Naive thymus-derived CD8-positive, alpha-beta T cell (primary cell): ENCODE measurements around the gene MAGI2. TPM values are rescaled to one million over a fixed set of nuclear protein-coding genes. Genes with fewer than 3 reads are reported as not detected.

Experiments
- ATAC-seq, 2 donors: fragments of 150-1000 bp; cut with Tn5 transposase in 1 of 2; sonication (Bioruptor Pico), chemical (Tn5 transposase) in 1 of 2; 1 replicate in 1 of 2; 2 replicates in 1 of 2; pipeline ENCODE4 v1.10.0; 2021; ENCODE audit warnings: mild to moderate bottlenecking in 2 of 2, moderate library complexity in 2 of 2
- POLR2A ChIA-PET: fragments of 350-600 bp; sonication (Branson Sonifier 250); formaldehyde crosslinking; loops from one replicate; lab custom pipeline; 2021; ENCODE audit warnings: antibody characterized with exemption; lab: Charles Lee
- DNase-seq, 10 donors: peaks; one replicate each; pipeline versions ENCODE4 v3.0.0 to v3.0.0-alpha.2; 2020 to 2022
- H3K27ac Mint-ChIP-seq, 10 donors: one replicate each; pipeline ENCODE4 v1.8.0; 2020 to 2022; ENCODE audit warnings: mild to moderate bottlenecking in 10 of 10, mixed read lengths in 10 of 10, moderate library complexity in 4 of 10, inconsistent platforms in 1 of 10
- H3K27me3 Mint-ChIP-seq, 5 donors: one replicate each; pipeline ENCODE4 v1.8.0; 2021 to 2022; ENCODE audit warnings: mixed read lengths in 5 of 5
- H3K36me3 Mint-ChIP-seq, 3 donors: one replicate each; pipeline ENCODE4 v1.8.0; 2020 to 2022; ENCODE audit warnings: mixed read lengths in 3 of 3, mild to moderate bottlenecking in 2 of 3, inconsistent platforms in 1 of 3
- H3K4me1 Mint-ChIP-seq, 4 donors: one replicate each; pipeline ENCODE4 v1.8.0; 2021 to 2022; ENCODE audit warnings: mixed read lengths in 4 of 4
- H3K4me3 Mint-ChIP-seq, 10 donors: one replicate each; pipeline ENCODE4 v1.8.0; 2020 to 2022; ENCODE audit warnings: mild to moderate bottlenecking in 10 of 10, mixed read lengths in 10 of 10, moderate library complexity in 6 of 10, inconsistent platforms in 1 of 10
- H3K9me3 Mint-ChIP-seq, 9 donors: one replicate each; pipeline ENCODE4 v1.8.0; 2020 to 2022; ENCODE audit warnings: mixed read lengths in 9 of 9, mild to moderate bottlenecking in 3 of 9, inconsistent platforms in 1 of 9, moderate library complexity in 1 of 9
- polyA plus RNA-seq, 3 donors: library from polyadenylated mRNA; unstranded; fragments of 300-500 nt; fragmentation: Illumina TruSeq; gene quantifications; one replicate each; pipeline ENCODE4 v1.2.3, GENCODE V29; 2021
- total RNA-seq, 8 experiments: library from RNA in 2 of 8; stranded (reverse) in 2 of 8; gene quantifications; one replicate each; pipeline ENCODE4 v1.2.3 and lab custom pipeline; 2021 to 2026

The MAGI2 gene
- total and polyA plus RNA-seq, 5 experiments from 2014 or later, result 0.02 to 0.65 (median 0.37) TPM; not detected in 1

DNA sequence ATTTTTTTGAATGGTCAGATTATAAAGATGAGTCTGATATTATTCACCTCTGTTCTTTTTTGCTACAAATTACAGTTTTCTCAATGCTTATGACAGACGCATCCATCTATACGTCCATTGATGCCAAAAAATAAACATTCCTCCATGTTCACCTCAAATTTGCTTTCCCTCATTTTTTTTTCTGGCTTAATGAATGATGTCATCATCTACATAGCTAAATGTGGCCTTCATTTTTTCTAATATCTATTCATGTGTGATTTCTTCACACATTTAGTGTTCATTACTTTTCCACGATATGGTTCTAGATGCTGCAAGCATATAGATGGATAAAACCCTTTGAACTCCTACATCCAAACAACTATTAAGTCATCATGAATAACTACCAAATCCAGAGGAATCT lies 163.1 kb downstream of the MAGI2 start:
- Mint-ChIP-seq H3K9me3 (no peaks in the 10 kb centered on the region), H3K27me3 (peaks cover 5 to 21% (median 8%) of the 10 kb centered on the region in 5 donors), H3K36me3 (no peaks in the 10 kb centered on the region), H3K4me3 (no peak overlapping the region), H3K4me1 (peaks cover 0 to 2% (median 0%) of the 10 kb centered on the region in 4 donors), H3K27ac (no peak overlapping the region)
- POLR2A ChIA-PET, result no interaction called here
- ATAC-seq (no peak), DNase-seq (no peak)

DNA sequence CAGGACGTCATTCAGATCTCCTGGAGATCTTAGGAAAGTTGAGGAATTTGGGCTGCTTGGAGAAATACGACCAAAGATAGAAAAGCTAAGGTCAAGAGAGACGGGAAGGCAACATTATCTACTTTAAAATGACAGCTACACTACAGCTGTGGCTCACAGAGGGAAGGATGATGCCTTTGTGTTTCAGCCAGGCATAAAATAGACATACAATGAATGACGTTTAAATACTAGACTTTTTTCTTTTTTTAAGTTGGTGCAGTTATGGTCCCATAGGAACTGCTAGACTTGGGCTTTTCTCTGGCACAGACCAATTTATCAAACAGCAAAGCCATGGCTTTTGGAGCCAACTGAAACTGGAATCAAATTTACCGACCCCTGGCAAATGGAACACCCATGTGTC lies 164.8 kb downstream of the MAGI2 start:
- H3K4me3 Mint-ChIP-seq, result no peak overlapping the region
- POLR2A ChIA-PET, result no interaction called here

DNA sequence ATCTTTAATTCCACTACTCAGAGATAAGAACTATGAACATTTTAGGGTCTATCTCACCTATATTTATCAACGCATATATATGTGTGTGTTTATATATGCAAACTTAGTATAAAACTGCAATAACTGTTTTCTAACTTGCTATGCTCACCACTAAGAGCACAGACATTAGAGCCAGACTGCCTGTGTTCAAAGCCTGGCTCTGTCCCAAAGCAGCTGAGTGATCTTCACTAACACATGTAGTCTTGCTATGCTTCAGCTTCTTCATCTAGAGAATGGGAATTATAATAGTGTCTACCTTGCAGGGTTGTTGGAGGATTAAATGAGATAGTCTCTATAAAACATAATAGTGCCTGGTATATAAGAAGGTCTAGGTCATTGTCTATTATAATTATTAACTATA lies 165.5 kb downstream of the MAGI2 start:
- peaks cover 3 to 17% (median 7%) of the 10 kb centered on the region in 5 donors for H3K27me3 Mint-ChIP-seq
- DNase-seq (no peak), ATAC-seq (no peak)
- H3K4me3 Mint-ChIP-seq, result no peak overlapping the region
- no peaks in the 10 kb centered on the region for H3K36me3 Mint-ChIP-seq
- H3K4me1 Mint-ChIP-seq, result peaks cover 0 to 1% (median 0%) of the 10 kb centered on the region in 4 donors
- no peak overlapping the region for H3K27ac Mint-ChIP-seq
- no peaks in the 10 kb centered on the region for H3K9me3 Mint-ChIP-seq
- POLR2A ChIA-PET, result no interaction called here

More for the DNA sequence above, 164.8 kb downstream of the MAGI2 start:
- DNase-seq, result no peak
- Mint-ChIP-seq H3K4me1 (peaks cover 0 to 2% (median 0%) of the 10 kb centered on the region in 4 donors), H3K27ac (no peak overlapping the region), H3K36me3 (no peaks in the 10 kb centered on the region), H3K27me3 (peaks cover 5 to 21% (median 8%) of the 10 kb centered on the region in 5 donors), H3K9me3 (no peaks in the 10 kb centered on the region)
- ATAC-seq, result no peak

DNA sequence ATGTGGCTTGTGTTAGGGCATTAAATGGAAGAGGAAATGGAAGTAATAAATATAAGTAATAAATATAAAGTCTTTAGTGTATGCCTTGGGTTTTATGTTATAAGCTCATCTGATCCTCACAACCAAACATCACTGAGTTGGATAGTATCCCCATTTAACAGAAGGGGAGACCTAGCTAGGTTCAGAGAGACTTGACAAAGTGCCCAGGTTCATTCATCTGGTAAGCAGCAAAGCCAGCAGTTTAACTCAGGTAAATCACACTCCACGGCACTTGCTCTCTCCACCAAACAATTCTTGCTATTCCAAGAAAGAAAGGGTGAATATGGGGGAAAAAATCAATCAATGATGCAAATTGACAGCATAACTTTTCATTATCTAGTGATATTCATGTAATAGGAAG lies 167.3 kb downstream of the MAGI2 start:
- no peaks in the 10 kb centered on the region for H3K4me1 Mint-ChIP-seq
- no peak overlapping the region for H3K4me3 Mint-ChIP-seq
- H3K36me3 Mint-ChIP-seq, result no peaks in the 10 kb centered on the region
- POLR2A ChIA-PET, result no interaction called here
- no peak for ATAC-seq
- no peak overlapping the region for H3K27ac Mint-ChIP-seq
- H3K9me3 Mint-ChIP-seq, result no peaks in the 10 kb centered on the region
- peaks cover 0 to 8% (median 2%) of the 10 kb centered on the region in 5 donors for H3K27me3 Mint-ChIP-seq
- no peak for DNase-seq

DNA sequence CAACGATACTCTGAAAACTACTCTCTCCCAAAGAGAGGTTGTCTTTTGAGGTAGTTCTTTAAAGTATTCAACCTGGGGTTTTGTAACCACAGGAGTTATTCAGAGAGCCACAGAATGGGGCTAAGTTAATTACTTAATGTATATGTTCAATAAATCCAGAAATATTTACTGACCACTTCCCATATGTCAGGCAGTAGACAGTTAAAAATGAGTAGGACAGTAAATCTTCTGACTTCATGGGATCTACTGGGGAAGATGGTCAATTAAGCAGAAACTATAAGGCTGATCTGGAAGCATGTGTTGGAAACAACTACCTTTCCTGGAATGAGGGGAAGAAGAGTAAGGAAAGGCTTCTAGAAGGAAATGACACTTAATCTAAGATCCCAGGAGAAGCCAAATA lies 167.7 kb downstream of the MAGI2 start:
- DNase-seq, result no peak
- no peak for ATAC-seq
- Mint-ChIP-seq H3K4me3 (no peak overlapping the region), H3K4me1 (no peaks in the 10 kb centered on the region), H3K9me3 (no peaks in the 10 kb centered on the region), H3K27me3 (peaks cover 0 to 9% (median 4%) of the 10 kb centered on the region in 5 donors), H3K36me3 (no peaks in the 10 kb centered on the region), H3K27ac (no peak overlapping the region)
- POLR2A ChIA-PET, result no interaction called here

DNA sequence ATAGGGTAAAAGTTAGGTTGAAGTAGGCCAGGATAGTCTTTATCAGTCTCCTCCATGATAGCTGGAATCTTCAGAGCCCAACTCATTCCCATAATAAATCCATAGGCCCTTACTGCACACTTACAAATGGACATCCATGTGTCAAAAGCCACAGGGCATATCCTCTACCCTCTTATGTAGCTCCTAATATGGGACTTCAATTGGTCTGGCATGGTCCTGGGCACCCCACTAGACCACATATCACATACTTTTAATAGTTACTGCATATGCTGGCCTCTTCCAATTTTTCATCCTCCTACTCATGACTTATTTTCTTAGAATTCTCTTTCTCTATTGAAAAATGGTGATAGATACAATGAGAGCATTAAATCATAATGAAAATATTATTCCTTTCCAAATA lies 169.3 kb downstream of the MAGI2 start:
- H3K27ac Mint-ChIP-seq, result no peak overlapping the region
- H3K27me3 Mint-ChIP-seq, result peaks cover 2 to 15% (median 6%) of the 10 kb centered on the region in 5 donors
- POLR2A ChIA-PET, result no interaction called here

DNA sequence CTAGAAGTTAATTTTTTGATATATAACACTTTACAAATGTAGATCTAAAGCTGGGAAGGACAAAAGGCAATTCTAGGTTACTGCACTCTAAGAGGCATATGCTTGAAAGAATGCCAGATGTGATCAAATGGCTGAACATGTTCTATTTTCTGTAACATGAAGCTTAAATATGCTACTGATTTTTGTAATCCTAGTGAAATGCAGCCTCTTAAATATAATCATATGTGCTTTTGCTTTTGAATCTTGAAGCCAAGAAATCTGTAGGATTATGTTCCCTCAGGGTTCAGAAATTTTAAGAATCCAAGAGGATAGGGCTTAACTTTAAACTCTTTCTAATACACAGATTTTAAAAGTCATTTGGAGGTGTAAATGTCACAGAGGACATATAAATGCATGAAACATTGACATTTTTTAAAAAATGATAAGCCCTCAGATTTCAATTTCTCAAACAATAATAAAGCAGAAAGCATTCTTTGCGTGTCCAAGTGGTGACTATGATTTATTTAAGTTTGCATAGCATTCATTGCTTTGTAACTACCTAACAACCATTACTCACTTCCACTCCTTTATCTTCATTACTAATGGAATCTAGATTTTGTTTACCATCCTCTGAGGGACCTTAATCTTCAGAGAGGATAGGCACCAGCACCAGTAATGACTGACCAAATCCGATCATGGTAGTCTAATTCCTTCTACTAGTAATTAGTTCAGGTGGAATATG lies 170.4 kb downstream of the MAGI2 start:
- POLR2A ChIA-PET, result no interaction called here
- H3K4me1 Mint-ChIP-seq, result no peaks in the 10 kb centered on the region
- DNase-seq, result no peak
- no peaks in the 10 kb centered on the region for H3K36me3 Mint-ChIP-seq
- no peaks in the 10 kb centered on the region for H3K9me3 Mint-ChIP-seq
- H3K27me3 Mint-ChIP-seq, result peaks cover 4 to 27% (median 9%) of the 10 kb centered on the region in 5 donors
- no peak overlapping the region for H3K27ac Mint-ChIP-seq
- H3K4me3 Mint-ChIP-seq, result no peak overlapping the region
- ATAC-seq, result no peak

More for the DNA sequence above, 169.3 kb downstream of the MAGI2 start:
- Mint-ChIP-seq H3K4me3 (no peak overlapping the region), H3K4me1 (no peaks in the 10 kb centered on the region), H3K9me3 (no peaks in the 10 kb centered on the region), H3K36me3 (no peaks in the 10 kb centered on the region)
- no peak for DNase-seq
- no peak for ATAC-seq

DNA sequence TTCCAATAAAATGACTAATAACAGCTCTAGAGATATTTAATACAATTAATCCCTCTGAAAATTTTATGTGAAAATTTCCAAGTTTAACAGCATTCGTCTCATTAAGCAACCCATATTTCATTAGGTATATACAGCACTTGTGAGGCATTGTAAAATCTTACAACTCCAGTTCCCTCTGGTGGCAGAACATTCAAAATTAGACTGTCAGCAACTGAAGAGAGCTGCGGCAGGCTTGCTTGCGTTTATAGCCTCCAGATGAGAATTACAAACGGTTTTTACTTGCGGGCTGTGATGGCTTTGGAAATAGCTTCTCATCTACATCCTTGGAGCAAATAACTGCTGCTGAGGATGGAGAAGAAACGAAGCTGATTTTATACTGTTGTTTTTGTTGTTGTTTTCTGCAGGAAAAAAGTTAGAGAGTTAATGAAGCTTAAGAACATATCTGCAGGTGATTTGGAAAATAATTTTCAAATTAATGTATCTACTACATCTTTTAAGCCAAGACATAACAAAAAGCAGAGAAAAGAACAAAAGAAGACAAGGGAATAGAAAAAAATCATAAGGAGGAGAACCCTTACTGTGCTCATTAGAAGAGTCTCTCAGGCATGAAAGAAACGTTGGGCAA lies 171.3 kb downstream of the MAGI2 start:
- Mint-ChIP-seq H3K4me1 (no peaks in the 10 kb centered on the region), H3K27me3 (peaks cover 4 to 27% (median 9%) of the 10 kb centered on the region in 5 donors), H3K4me3 (no peak overlapping the region), H3K27ac (no peak overlapping the region), H3K9me3 (no peaks in the 10 kb centered on the region), H3K36me3 (no peaks in the 10 kb centered on the region)
- POLR2A ChIA-PET, result no interaction called here
- no peak for DNase-seq
- no peak for ATAC-seq

DNA sequence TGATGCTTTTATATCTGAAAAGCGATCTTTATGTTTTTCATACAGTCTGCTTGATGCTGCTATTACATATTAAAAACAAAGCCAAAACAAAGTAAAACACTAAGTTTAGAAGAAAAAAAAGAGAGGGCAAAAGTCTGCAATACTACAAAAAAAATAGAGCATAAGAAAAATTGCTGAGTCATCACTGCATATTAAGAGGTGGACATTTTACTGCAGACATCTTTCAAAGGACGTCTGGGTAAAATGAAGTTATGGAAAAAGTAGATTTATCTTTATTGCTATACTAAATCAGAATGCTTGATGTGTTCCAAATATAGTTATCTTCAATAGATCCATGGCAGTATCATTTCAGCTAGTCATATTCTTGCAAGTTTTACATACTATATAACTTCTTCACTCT lies 172.0 kb downstream of the MAGI2 start:
- DNase-seq, result no peak
- Mint-ChIP-seq H3K36me3 (no peaks in the 10 kb centered on the region), H3K9me3 (no peaks in the 10 kb centered on the region), H3K27ac (no peak overlapping the region), H3K27me3 (peaks cover 4 to 27% (median 9%) of the 10 kb centered on the region in 5 donors), H3K4me3 (no peak overlapping the region), H3K4me1 (no peaks in the 10 kb centered on the region)
- POLR2A ChIA-PET, result no interaction called here
- ATAC-seq, result no peak

DNA sequence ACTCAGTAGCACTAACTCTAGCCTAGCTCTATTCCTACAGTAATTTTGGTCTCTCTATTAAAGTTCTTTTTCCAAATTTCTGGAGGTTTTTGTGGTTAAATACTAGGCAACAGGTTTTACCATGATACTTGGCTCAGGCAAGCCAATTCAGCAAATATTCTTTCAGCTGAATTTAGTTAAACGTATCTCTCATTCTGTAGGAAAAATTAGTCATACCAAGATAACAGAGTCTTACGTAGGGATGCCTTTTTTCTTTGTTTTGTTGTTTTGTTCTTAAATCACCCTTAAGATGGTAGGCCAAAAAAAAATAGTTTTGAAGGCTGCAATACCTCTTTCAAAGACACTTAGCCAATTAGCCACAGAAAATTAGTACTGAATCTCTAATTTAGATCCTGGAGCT lies 180.5 kb downstream of the MAGI2 start:
- H3K9me3 Mint-ChIP-seq, result no peaks in the 10 kb centered on the region

DNA sequence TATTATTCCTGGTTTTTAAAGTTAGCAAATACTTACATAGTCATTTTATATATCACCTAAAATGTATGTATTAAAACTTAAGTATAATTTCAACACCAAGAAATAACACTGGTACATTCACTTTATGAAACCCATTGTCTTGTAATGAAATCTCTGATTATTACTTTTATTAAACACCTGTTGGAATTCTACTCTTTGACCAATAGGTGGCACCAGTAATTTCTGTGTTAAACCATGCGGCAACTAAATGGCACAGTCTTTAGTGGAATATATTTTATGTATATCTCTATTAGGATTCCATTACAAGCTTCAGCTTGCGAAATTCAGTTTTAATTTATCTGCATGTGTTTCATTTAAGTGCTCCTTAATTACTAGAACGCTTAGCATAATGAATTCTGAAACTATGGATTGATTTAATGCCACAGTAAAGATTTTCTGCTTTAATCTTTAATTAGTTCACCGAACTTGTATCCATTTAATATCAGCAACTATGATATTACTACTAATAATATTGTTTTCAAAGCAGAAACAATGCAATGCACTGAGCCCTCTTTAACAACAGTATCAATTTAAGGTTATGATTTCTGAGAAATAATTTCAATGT lies 181.3 kb downstream of the MAGI2 start:
- ATAC-seq, result no peak
- no peaks in the 10 kb centered on the region for H3K9me3 Mint-ChIP-seq
- peaks cover 0 to 6% (median 0%) of the 10 kb centered on the region in 5 donors for H3K27me3 Mint-ChIP-seq
- peak in 3 of 10 donors; percentile 1 to 38 (median 38) for DNase-seq
- no peaks in the 10 kb centered on the region for H3K36me3 Mint-ChIP-seq
- H3K27ac Mint-ChIP-seq, result no peak overlapping the region
- no peak overlapping the region for H3K4me3 Mint-ChIP-seq
- no peaks in the 10 kb centered on the region for H3K4me1 Mint-ChIP-seq
- POLR2A ChIA-PET, result no interaction called here

More for the DNA sequence above, 180.5 kb downstream of the MAGI2 start:
- no peak overlapping the region for H3K27ac Mint-ChIP-seq
- no peak overlapping the region for H3K4me3 Mint-ChIP-seq
- ATAC-seq, result no peak
- no peak for DNase-seq
- H3K27me3 Mint-ChIP-seq, result peaks cover 0 to 3% (median 0%) of the 10 kb centered on the region in 5 donors
- H3K36me3 Mint-ChIP-seq, result no peaks in the 10 kb centered on the region
- POLR2A ChIA-PET, result no interaction called here
- no peaks in the 10 kb centered on the region for H3K4me1 Mint-ChIP-seq

DNA sequence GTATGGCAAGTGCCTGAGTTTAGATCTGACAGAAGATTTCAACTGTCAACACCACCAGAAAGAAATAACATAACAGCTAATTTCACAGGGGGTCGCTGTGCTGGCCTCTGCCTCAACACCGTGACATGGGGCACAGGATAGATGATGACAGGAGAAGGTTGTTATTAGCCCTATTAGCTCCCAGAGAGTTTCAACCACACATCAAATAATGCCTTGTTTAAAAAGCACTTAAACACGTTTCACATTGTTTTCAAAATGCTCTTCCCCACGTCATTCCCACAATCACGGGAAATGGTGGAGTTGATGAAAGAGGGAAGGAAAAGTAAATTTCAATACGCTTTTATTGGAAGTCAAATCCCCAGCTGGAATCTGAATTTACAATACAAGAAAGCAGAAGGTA lies 184.7 kb downstream of the MAGI2 start:
- no peak for DNase-seq
- Mint-ChIP-seq H3K27ac (no peak overlapping the region), H3K27me3 (peaks cover 0 to 11% (median 0%) of the 10 kb centered on the region in 5 donors), H3K9me3 (no peaks in the 10 kb centered on the region), H3K4me3 (no peak overlapping the region), H3K4me1 (no peaks in the 10 kb centered on the region), H3K36me3 (no peaks in the 10 kb centered on the region)
- POLR2A ChIA-PET, result no interaction called here
- ATAC-seq, result no peak

DNA sequence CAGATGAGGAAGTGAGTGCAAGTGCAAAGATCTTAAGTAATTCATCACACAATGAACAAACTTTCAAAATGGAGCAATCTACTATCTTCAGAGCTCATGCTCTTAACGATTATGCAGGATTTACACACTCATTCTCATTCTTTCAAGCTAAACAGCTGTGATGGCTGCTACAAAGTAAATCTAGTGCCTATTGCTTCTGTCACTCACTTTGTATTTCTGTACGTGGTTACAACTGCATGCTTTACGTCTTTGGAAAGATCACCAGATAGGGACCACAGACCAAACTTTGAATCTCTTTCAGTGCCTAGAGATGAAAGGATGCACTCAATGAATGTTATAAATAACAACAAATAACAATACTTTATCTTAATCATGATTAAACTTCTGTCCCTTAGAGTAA lies 194.6 kb downstream of the MAGI2 start:
- Mint-ChIP-seq H3K4me1 (no peaks in the 10 kb centered on the region), H3K27ac (no peak overlapping the region), H3K4me3 (no peak overlapping the region), H3K36me3 (no peaks in the 10 kb centered on the region), H3K27me3 (peaks cover 0 to 11% (median 0%) of the 10 kb centered on the region in 5 donors), H3K9me3 (no peaks in the 10 kb centered on the region)
- POLR2A ChIA-PET, result no interaction called here
- no peak for DNase-seq
- ATAC-seq, result no peak
